Activated CD4-positive, CD25-positive, alpha-beta regulatory T cell treated with anti-CD3 and anti-CD28 coated beads, Interleukin-2, amount 50 U/mL, for 24 hours (primary cell): Measurements from ENCODE around the gene ARHGAP19.
A peak's percentile ranks its signal among the peaks of the same experiment; 100 is the strongest.
"Not testable (repeated sequence)": the region's sequence is repeated elsewhere in the genome, so short reads cannot be mapped to it uniquely, and the experiment has no call there.

Source experiments
- ATAC-seq, 2 donors: fragments of 150-1000 bp; cut with Tn5 transposase; one replicate each; pipeline ENCODE4 v1.10.0; 2021; ENCODE audit warnings: mild to moderate bottlenecking in 1 of 2, moderate library complexity in 1 of 2

Gene ARHGAP19

GRCh38 chr10:97321032-97321803, 28.8 kb upstream of the ARHGAP19 start:
- no peak for ATAC-seq

DNA sequence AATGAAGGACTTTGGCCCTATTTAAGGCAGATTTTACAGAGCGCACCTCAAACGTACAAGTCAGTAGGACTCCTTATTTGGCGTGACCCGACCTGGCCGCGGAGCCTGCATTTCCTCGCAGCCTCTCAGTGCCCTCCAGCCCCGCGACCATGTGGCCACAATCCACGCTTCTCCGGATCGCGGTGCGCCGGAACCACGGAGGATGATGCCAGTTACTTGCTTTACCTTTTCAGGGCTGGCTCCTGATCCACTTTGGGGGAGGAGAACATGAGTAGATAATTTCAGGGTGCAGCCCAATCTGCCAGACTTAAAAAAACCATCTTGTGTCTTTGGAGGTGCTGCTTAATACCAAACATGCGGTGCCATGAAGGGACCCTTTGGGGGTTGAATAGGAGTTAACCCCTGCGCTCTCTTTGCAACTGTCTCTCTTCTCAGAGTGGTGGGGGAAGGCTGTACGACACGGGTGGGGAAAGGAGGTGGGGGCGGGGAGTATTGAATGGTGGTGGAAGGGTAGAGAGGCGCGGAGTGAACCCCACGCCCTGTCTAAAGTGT, 28.1 kb upstream of the ARHGAP19 start:
- peak in 1 of 2 donors; percentile 12 for ATAC-seq

DNA sequence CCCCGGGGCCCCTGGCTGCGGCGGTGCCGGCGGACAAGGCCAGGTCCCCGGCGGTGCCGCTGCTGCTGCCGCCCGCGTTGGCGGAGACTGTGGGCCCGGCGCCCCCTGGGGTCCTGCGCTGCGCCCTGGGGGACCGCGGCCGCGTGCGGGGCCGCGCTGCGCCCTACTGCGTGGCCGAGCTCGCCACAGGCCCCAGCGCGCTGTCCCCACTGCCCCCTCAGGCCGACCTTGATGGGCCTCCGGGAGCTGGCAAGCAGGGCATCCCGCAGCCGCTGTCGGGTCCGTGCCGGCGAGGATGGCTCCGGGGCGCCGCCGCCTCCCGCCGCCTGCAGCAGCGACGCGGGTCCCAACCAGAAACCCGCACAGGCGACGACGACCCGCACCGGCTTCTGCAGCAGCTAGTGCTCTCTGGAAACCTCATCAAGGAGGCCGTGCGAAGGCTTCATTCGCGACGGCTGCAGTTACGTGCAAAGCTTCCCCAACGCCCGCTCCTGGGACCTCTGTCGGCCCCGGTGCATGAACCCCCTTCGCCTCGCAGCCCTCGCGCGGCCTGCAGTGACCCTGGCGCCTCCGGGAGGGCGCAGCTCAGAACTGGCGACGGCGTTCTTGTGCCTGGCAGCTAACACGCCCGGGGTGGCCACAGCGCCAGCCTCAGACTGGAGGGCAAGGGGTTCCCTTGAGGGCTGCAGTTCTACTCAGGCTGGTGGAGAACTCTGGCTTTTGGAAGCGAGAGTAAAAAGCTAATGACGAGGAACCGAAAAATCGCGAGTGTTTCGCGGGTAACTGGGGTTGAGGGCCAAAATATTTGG, 27.4 kb upstream of the ARHGAP19 start:
- ATAC-seq = peak; percentile 59 to 61

GRCh38 chr10:97318772-97319651, 26.6 kb upstream of the ARHGAP19 start, which contains the start of gene FRAT1:
TSS of gene FRAT1 (plus strand) at chr10:97319271. CDS start at chr10:97319454, 183 bp downstream.
- ATAC-seq = peak; percentile 67 to 69

DNA sequence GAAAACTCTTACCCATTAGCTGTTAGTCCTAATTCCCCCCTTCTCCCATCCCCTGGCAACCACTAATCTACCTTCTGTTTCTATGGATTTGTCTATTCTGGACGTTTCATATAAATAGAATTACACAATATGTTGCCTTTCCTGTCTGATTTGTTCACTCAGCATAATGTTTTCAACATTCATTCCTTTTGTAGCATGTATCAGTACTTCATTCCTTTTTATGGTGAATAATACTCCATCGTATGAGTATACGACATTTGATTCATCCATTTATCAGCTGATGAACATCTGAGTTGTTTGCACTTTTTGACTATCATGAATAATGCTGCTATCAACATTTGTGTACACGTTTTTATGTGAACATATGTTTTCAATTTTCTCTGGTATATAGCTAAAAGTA, 22.2 kb upstream of the ARHGAP19 start:
- no peak for ATAC-seq

GRCh38 chr10:97312897-97313296, 20.5 kb upstream of the ARHGAP19 start:
- no peak for ATAC-seq

DNA sequence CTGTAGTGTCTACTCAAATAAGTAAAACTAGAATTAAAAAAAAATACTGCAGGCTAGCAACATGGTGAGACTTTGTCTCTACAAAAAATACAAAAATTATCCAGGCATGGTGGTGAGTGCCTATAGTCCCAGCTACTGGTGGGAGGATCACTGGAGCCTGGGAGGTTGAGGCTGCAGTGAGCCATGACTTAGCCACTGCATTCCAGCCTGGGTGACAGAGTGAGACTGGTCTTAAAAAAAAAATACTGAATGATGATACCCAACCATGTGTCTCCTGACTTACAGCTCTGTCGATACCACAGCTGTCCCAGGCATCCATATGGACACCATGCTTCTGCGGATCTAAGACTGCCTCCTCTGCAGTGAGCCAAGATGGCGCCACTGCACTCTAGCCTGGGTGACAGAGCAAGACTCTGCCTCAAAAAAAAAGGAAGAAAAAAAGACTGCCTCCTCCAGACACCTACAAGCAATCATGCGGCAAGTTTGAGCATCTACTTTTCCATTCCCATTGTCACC, 18.7 kb upstream of the ARHGAP19 start:
- no peak for ATAC-seq

DNA sequence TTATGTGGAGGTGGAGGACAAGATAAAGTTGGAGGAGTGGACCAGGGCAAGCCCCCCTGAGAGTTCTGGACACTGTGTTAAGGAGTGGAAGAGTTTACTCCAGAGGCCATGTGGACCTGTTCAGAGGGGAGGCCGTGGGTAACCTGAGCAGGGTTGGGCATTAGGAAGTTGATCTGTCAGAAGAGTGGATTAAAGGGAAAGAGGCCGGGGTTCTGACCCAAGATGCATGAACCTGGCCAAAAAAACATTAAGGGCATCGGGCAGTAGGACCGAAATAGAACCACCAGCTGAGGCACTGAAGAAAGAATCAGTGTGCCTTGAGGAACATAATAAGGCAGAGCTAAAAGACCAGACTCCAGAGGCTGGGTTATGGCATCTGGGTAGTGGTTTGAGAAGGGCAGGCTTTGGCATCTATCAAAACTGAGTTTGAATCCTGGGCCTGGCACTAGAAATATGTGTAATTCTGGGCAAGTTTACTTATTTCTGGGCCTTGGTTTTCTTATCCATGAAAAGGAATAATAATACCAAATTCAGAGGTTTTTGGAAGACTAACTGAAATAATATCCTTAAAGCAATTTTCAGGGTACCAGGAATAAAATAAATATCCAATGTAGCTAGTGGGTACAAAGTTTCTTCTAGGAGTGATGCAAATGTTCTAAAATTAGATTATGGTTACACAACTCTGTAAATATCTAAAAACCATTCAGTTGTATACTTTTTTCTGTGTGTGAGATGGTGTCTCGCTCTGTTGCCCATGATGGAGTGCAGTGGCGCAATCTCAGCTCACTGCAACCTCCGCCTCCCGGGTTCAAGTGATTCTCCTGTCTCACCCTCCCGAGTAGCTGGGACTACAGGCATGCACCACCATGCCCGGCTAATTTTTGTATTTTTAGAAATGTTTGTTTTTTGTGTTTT, 15.7 kb upstream of the ARHGAP19 start:
- ATAC-seq = no peak

DNA sequence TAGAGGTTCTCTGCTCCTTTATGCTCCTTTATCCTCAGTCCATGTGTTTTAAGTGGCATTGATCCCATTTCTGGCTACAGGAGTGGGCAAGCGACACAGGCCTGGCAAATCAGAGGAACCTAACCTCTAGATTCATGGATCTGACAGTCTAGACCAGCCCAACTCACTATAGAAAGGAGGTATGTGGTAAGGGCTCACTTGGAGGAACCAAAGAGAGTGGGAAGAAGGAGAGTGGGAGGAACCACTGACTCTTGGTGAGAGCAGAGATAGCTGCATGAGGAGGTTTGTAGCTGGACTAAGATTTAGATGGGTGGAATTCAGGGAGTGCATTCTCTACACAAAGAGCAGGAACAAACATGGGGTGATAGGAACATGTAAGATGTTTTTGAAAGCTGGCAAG, 15.0 kb upstream of the ARHGAP19 start:
- no peak for ATAC-seq

DNA sequence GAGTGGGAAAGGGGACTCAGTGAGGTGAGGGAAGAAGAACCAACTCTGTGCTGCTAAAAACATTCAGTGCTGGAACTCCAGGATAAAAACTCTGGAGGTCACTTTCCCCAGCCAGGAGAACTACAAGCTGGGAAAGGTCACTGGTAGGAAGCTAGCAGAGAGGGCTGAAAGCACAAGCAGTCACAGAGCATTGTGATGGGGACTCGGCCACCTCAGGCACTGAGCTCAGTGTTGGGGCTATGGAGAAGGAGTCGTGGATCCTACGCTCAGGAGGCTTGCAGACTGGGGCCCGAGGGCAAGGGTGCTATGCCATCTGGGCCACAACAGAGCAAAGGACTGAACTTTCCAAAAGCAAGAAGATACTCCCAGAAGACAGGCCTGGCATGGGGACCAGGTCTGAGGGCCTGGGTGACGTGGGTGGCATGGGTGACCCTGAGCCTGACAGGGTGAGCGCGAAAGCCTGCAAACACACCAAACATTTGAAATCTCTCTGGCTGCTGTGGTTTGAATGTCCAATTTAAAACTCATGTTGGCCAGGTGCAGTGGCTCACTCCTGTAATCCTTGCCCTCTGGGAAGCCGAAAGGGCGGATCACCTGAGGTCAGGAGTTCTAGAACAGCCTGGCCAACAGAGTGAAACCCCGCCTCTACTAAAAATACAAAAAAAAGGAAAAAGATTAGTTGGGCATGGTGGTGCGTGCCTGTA, 9.8 kb upstream of the ARHGAP19 start:
- ATAC-seq = no peak

GRCh38 chr10:97300980-97301379, 8.5 kb upstream of the ARHGAP19 start:
- no peak for ATAC-seq

- ATAC-seq = no peak
Measured at GRCh38 chr10:97298223-97298571, 5.8 kb upstream of the ARHGAP19 start.

- ATAC-seq = no peak
Measured at GRCh38 chr10:97297556-97298222, 5.3 kb upstream of the ARHGAP19 start.

DNA sequence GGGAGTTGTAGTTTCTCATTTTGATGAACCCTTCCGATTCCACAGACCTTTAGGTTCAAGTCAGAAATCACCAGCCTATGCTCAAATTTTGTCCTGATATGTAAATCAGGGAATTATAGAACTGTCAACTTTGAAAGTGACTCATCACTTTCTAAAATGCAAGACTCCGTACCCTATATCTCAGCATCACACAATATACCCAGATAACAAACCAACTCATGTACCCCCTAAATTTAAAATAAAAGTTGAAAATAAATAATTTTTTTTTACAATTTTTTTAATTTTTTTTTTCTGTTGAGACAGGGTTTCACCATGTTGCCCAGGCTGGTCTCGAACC, 393 bp upstream of the ARHGAP19 start:
- no peak for ATAC-seq

DNA sequence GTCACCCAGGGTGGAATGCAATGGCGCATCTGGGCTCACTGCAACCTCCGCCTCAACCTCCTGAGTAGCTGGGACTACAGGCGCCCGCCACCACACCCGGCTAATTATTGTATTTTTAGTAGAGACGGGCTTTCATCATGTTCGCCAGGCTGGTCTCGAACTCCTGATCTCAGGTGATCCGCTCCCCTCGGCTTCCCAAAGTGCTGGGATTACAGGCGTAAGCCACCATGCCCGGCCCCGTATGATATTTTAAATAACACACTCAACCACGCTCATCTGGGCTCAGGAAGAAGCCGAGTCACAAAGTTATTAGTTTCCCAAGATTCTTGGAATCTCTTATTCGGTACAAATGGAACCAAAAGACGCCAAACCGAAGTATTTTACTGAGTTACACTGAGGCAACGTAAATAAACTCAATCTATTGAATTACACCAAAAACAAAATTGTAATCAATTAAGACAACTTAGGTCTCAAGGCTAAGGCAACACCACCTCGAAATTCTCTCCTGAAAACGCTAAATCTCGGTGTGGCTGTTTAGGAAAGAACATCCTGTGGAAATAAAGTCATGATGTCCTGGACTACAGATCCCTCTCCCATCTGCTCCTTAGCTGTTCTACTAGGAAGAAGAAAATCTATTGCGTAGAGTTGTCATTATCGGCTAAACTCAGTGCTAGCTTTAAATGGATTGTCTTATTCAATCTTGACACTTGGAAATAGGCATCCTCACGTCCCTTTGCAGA, 910 bp downstream of the ARHGAP19 start:
- no peak for ATAC-seq

- ATAC-seq = not testable (repeated sequence)
Measured at GRCh38 chr10:97290576-97291356, 1.7 kb downstream of the ARHGAP19 start.

DNA sequence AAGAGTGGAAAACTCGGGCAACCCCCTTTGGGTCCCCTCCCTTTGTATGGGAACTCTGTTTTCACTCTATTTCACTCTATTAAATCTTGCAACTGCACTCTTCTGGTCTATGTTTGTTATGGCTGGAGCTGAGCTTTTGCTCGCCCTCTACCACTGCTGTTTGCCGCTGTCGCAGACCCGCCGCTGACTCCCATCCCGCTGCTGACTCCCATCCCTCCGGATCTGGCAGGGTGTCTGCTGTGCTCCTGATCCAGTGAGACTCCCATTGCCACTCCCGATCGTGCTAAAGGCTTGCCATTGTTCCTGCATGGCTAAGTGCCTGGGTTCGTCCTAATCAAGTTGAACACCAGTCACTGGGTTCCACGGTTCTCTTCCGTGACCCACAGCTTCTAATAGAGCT, 2.4 kb downstream of the ARHGAP19 start:
- not testable (repeated sequence) for ATAC-seq

DNA sequence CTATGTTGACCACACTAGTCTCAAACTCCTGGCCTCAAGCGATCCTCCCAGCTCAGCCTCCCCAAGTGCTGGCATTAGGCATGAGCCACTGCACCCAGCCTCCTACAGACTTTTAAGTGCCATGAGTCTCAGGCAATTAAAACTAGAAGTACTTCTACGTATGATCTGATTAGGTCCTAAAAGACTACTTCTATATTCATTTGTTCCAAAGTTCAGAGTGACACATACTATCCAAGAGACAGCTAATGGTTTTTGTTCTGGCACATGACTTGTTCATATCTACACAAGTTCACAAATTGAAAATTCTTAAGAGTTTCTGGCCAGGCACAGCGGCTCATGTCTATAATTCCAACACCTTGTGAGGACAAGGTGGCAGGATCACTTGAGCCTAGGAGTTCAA, 11.7 kb downstream of the ARHGAP19 start:
- ATAC-seq = peak; percentile 56 to 86
